ENCODE data around the gene RPL18.

- TF ChIP-seq ZNF660 (tag by site-specific recombination; IDR thresholded peaks at IDR 0.05), result no peak
- TF ChIP-seq ZNF23 (tag by site-specific recombination; IDR thresholded peaks at IDR 0.05; ENCODE audit: borderline replicate concordance), result no peak
- no peak for TF ChIP-seq ZBTB1 (tag by site-specific recombination; IDR thresholded peaks at IDR 0.05)
- no peak for TF ChIP-seq CTCF (tag by site-specific recombination; IDR thresholded peaks at IDR 0.05)
- no peak for TF ChIP-seq BCL11B (tag by site-specific recombination; IDR thresholded peaks at IDR 0.05; ENCODE audit: low read depth)
- TF ChIP-seq ZNF571 (tag by site-specific recombination; IDR thresholded peaks at IDR 0.05), result no peak
- TF ChIP-seq ZNF175 (tag by site-specific recombination; IDR thresholded peaks at IDR 0.05), result no peak
- no peak for TF ChIP-seq ZNF585B (tag by site-specific recombination; IDR thresholded peaks at IDR 0.05)
- TF ChIP-seq, protein P1, sequence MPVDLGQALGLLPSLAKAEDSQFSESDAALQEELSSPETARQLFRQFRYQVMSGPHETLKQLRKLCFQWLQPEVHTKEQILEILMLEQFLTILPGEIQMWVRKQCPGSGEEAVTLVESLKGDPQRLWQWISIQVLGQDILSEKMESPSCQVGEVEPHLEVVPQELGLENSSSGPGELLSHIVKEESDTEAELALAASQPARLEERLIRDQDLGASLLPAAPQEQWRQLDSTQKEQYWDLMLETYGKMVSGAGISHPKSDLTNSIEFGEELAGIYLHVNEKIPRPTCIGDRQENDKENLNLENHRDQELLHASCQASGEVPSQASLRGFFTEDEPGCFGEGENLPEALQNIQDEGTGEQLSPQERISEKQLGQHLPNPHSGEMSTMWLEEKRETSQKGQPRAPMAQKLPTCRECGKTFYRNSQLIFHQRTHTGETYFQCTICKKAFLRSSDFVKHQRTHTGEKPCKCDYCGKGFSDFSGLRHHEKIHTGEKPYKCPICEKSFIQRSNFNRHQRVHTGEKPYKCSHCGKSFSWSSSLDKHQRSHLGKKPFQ (tag by site-specific recombination; IDR thresholded peaks at IDR 0.05), result no peak
- no peak for TF ChIP-seq ZNF488 (tag by site-specific recombination; IDR thresholded peaks at IDR 0.05)
- TF ChIP-seq ZNF645 (tag by site-specific recombination; IDR thresholded peaks at IDR 0.05), result no peak
- TF ChIP-seq, protein P2, sequence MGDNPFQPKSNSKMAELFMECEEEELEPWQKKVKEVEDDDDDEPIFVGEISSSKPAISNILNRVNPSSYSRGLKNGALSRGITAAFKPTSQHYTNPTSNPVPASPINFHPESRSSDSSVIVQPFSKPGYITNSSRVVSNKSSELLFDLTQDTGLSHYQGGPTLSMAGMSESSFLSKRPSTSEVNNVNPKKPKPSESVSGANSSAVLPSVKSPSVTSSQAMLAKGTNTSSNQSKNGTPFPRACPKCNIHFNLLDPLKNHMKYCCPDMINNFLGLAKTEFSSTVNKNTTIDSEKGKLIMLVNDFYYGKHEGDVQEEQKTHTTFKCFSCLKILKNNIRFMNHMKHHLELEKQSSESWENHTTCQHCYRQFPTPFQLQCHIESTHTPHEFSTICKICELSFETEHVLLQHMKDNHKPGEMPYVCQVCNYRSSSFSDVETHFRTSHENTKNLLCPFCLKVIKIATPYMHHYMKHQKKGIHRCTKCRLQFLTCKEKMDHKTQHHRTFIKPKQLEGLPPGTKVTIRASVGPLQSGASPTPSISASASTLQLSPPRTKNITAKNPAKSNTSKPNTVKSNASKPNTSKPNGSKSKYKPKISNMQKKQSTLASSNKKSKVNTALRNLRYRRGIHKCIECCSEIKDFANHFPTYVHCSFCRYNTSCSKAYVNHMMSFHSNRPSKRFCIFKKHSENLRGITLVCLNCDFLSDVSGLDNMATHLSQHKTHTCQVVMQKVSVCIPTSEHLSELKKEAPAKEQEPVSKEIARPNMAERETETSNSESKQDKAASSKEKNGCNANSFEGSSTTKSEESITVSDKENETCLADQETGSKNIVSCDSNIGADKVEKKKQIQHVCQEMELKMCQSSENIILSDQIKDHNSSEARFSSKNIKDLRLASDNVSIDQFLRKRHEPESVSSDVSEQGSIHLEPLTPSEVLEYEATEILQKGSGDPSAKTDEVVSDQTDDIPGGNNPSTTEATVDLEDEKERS (tag by site-specific recombination; IDR thresholded peaks at IDR 0.05), result no peak
- TF ChIP-seq, protein P3, sequence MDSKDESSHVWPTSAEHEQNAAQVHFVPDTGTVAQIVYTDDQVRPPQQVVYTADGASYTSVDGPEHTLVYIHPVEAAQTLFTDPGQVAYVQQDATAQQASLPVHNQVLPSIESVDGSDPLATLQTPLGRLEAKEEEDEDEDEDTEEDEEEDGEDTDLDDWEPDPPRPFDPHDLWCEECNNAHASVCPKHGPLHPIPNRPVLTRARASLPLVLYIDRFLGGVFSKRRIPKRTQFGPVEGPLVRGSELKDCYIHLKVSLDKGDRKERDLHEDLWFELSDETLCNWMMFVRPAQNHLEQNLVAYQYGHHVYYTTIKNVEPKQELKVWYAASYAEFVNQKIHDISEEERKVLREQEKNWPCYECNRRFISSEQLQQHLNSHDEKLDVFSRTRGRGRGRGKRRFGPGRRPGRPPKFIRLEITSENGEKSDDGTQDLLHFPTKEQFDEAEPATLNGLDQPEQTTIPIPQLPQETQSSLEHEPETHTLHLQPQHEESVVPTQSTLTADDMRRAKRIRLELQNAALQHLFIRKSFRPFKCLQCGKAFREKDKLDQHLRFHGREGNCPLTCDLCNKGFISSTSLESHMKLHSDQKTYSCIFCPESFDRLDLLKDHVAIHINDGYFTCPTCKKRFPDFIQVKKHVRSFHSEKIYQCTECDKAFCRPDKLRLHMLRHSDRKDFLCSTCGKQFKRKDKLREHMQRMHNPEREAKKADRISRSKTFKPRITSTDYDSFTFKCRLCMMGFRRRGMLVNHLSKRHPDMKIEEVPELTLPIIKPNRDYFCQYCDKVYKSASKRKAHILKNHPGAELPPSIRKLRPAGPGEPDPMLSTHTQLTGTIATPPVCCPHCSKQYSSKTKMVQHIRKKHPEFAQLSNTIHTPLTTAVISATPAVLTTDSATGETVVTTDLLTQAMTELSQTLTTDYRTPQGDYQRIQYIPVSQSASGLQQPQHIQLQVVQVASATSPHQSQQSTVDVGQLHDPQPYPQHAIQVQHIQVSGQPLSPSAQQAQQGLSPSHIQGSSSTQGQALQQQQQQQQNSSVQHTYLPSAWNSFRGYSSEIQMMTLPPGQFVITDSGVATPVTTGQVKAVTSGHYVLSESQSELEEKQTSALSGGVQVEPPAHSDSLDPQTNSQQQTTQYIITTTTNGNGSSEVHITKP (tag by site-specific recombination; IDR thresholded peaks at IDR 0.05), result no peak
Observed at GRCh38 chr19:48658483-48658882, 39.5 kb upstream of the RPL18 start.

Data from HEK293 (cell line).